IMR-90 (cell line): Measurements from ENCODE around the gene GAMT. TPM values are rescaled to one million over a fixed set of nuclear protein-coding genes. Genes with fewer than 3 reads are reported as not detected.
A peak's percentile ranks its signal among the peaks of the same experiment; 100 is the strongest.

Experiments used
- ATAC-seq: fragments of 200-7000 bp; cut with Tn5 transposase; 2 replicates; pipeline ENCODE4 v1.9.1; 2020; ENCODE audit warnings: low read depth, mild to moderate bottlenecking, moderate library complexity
- BruUV-seq: library from RNA; stranded (reverse); fragments of 400-500 nt; replicated peaks from 2 replicates; lab custom pipeline; 2021; lab: Mats Ljungman, UMichigan
- CTCF ChIA-PET: fragments of 300-600 bp; formaldehyde crosslinking; extraction: SDS; loops from one replicate; lab custom pipeline; 2021; ENCODE audit warnings: antibody characterized with exemption; lab: Yijun Ruan, JAX
- POLR2A ChIA-PET: fragments of 300-600 bp; sonication (Branson Sonifier 250); formaldehyde crosslinking; loops from one replicate; lab custom pipeline; 2022; ENCODE audit warnings: antibody characterized with exemption; ENCODE audit not compliant: unreplicated experiment; lab: Charles Lee
- DNase-seq: peaks from one replicate; pipeline ENCODE4 v3.0.0; 2013
- H2AFZ ChIP-seq: replicated peaks from 2 replicates; pipeline ENCODE3; 2013; ENCODE audit warnings: low read length, mild to moderate bottlenecking; ENCODE audit not compliant: poor library complexity
- H2AK5ac ChIP-seq: 2 replicates; pipeline ENCODE4 v1.6.1; 2013; ENCODE audit warnings: low read depth, low read length, inconsistent platforms
- H2AK9ac ChIP-seq: replicated peaks from 2 replicates; pipeline ENCODE3; 2013; ENCODE audit warnings: mild to moderate bottlenecking, low read depth, low read length, moderate library complexity; ENCODE audit not compliant: poor library complexity
- H2BK120ac ChIP-seq: 2 replicates; pipeline ENCODE4 v1.6.1; 2013; ENCODE audit warnings: low read depth, low read length, inconsistent platforms
- H2BK15ac ChIP-seq: 3 replicates; pipeline ENCODE4 v1.6.1; 2013; ENCODE audit warnings: low read depth, low read length, inconsistent platforms
- H2BK20ac ChIP-seq: 2 replicates; pipeline ENCODE4 v1.6.1; 2013; ENCODE audit warnings: low read depth, mild to moderate bottlenecking, inconsistent platforms, low read length, moderate library complexity
- H2BK5ac ChIP-seq: 2 replicates; pipeline ENCODE4 v1.6.1; 2013; ENCODE audit warnings: mild to moderate bottlenecking, low read depth, low read length, inconsistent platforms; ENCODE audit not compliant: poor library complexity, severe bottlenecking
- H3K14ac ChIP-seq: replicated peaks from 2 replicates; pipeline ENCODE4 v1.6.1; 2013; ENCODE audit warnings: low read depth, low read length, inconsistent platforms
- H3K18ac ChIP-seq: 2 replicates; pipeline ENCODE4 v1.6.1; 2013; ENCODE audit warnings: low read depth, low read length, control low read depth
- H3K23ac ChIP-seq: 2 replicates; pipeline ENCODE4 v1.6.1; 2013; ENCODE audit warnings: low read depth, low read length, inconsistent platforms
- H3K27ac ChIP-seq: 2 replicates; pipeline ENCODE4 v1.5.1; 2013; ENCODE audit warnings: mild to moderate bottlenecking, control low read depth, low read length; ENCODE audit not compliant: insufficient read depth
- H3K27me3 ChIP-seq: 2 replicates; pipeline ENCODE4 v1.6.1; 2013; ENCODE audit warnings: low read length; ENCODE audit not compliant: control insufficient read depth, insufficient read depth
- H3K36me3 ChIP-seq: 2 replicates; pipeline ENCODE4 v1.6.1; 2013; ENCODE audit warnings: low read length, mixed read lengths; ENCODE audit not compliant: control insufficient read depth, insufficient read depth
- H3K4ac ChIP-seq: 2 replicates; pipeline ENCODE4 v1.6.1; 2013; ENCODE audit warnings: low read depth, low read length, inconsistent platforms
- H3K4me1 ChIP-seq: 2 replicates; pipeline ENCODE4 v1.6.1; 2013; ENCODE audit warnings: low read length, mixed read lengths; ENCODE audit not compliant: control insufficient read depth, insufficient read depth
- H3K4me2 ChIP-seq: 2 replicates; pipeline ENCODE4 v1.6.1; 2013; ENCODE audit warnings: low read depth, mild to moderate bottlenecking, control low read depth, low read length, moderate library complexity
- H3K4me3 ChIP-seq: 2 replicates; pipeline ENCODE4 v1.5.1; 2013; ENCODE audit warnings: low read depth, mild to moderate bottlenecking, control low read depth, low read length, moderate library complexity; ENCODE audit not compliant: insufficient read depth
- H3K56ac ChIP-seq: 2 replicates; pipeline ENCODE4 v1.6.1; 2013; ENCODE audit warnings: low read length, inconsistent platforms; ENCODE audit not compliant: insufficient read depth; ENCODE audit errors: extremely low read depth
- H3K79me1 ChIP-seq, 2 experiments: 2 replicates each; pipeline ENCODE4 v1.6.1; 2013; ENCODE audit warnings: low read length in 2 of 2, inconsistent platforms in 1 of 2, low read depth in 1 of 2
- H3K9ac ChIP-seq: 2 replicates; pipeline ENCODE4 v1.6.1; 2013; ENCODE audit warnings: low read depth, low read length, control low read depth
- H3K9me1 ChIP-seq: 2 replicates; pipeline ENCODE4 v1.6.1; 2013; ENCODE audit warnings: low read length, inconsistent platforms; ENCODE audit not compliant: insufficient read depth
- H3K9me3 ChIP-seq: 2 replicates; pipeline ENCODE4 v1.6.1; 2013; ENCODE audit warnings: low read length; ENCODE audit not compliant: control insufficient read depth, insufficient read depth
- H4K20me1 ChIP-seq: 2 replicates; pipeline ENCODE4 v1.6.1; 2013; ENCODE audit warnings: low read length, inconsistent platforms; ENCODE audit not compliant: insufficient read depth
- H4K5ac ChIP-seq: 2 replicates; pipeline ENCODE4 v1.6.1; 2013; ENCODE audit warnings: mild to moderate bottlenecking, low read depth, low read length, control low read depth
- H4K8ac ChIP-seq, 2 experiments: 2 replicates each; pipeline ENCODE4 v1.6.1; 2013; ENCODE audit warnings: low read depth in 2 of 2, low read length in 2 of 2, control low read depth in 1 of 2, inconsistent platforms in 1 of 2
- H4K91ac ChIP-seq: 2 replicates; pipeline ENCODE4 v1.6.1; 2013; ENCODE audit warnings: low read depth, low read length, inconsistent platforms; ENCODE audit not compliant: insufficient read depth
- MAZ ChIP-seq: IDR thresholded peaks from 2 replicates; pipeline ENCODE4 v1.6.1; 2012; ENCODE audit warnings: low read depth, mild to moderate bottlenecking, low read length, improper control_type of control experiment, moderate library complexity, borderline replicate concordance
- MXI1 ChIP-seq: IDR thresholded peaks from 2 replicates; pipeline ENCODE4 v1.6.1; 2012; ENCODE audit warnings: low read depth, mild to moderate bottlenecking, low read length, moderate library complexity, borderline replicate concordance
- POLR2A ChIP-seq: IDR thresholded peaks from 2 replicates; pipeline ENCODE4 v1.6.1; 2012; ENCODE audit warnings: mild to moderate bottlenecking, low read depth, low read length
- RCOR1 ChIP-seq: IDR thresholded peaks from 2 replicates; pipeline ENCODE4 v1.6.1; 2012; ENCODE audit warnings: mild to moderate bottlenecking, low read length, improper control_type of control experiment; ENCODE audit not compliant: insufficient replicate concordance
- SMC3 ChIP-seq: fragments of 150-350 bp; IDR thresholded peaks from 2 replicates; pipeline ENCODE4 v1.6.1; 2016; ENCODE audit warnings: low read depth, mild to moderate bottlenecking, antibody characterized with exemption, low read length, moderate library complexity
- WGBS, 2 experiments: methylation state at CpG; one replicate each; pipeline versions ENCODE4 v1.1.5 to v1.1.7; 2013; ENCODE audit warnings: missing lambda C conversion rate in 2 of 2; ENCODE audit not compliant: insufficient read length in 1 of 2; ENCODE audit errors: extremely low coverage in 2 of 2; 5-methylcytosine and 5-hydroxymethylcytosine counted together
- dilution Hi-C: fragments of 300-500 bp; cut with HindIII; formaldehyde crosslinking; loops from one replicate; pipeline ENCODE4 v1.14.3; 2018; ENCODE audit warnings: low sequenced_read_pairs; ENCODE audit not compliant: unreplicated experiment
- in situ Hi-C: fragments of 300-500 bp; cut with MboI; formaldehyde crosslinking; loops from 3 replicates; pipeline ENCODE4 v1.14.3; 2019; ENCODE audit warnings: low sequenced_read_pairs, inconsistent platforms, mixed read lengths
- intact Hi-C: fragments of 100-400 bp; cut with micrococcal nuclease; formaldehyde crosslinking; loops from 2 replicates; pipeline ENCODE4 v1.10.0; 2022
- polyA plus RNA-seq, 3 experiments: library from polyadenylated mRNA; depleted of rRNA; stranded (reverse); fragments of >200 nt; gene quantifications; 2 replicates each; pipeline ENCODE4 v1.2.3, GENCODE V29; 2012; ENCODE audit warnings: low replicate concordance in 1 of 3
- total RNA-seq: library from RNA; depleted of rRNA; stranded (reverse); fragments of >200 nt; gene quantifications from 2 replicates; pipeline ENCODE4 v1.2.3, GENCODE V29; 2012

GAMT gene
- total and polyA plus RNA-seq, 2 of the 4 experiments (the other 2 are of a cell fraction): 22.8 to 51.8 TPM

- peak overlapping the region; percentile 94 for H3K4me2 ChIP-seq
- peak; percentile 30 for ATAC-seq
- BruUV-seq: no TSS peak
These were observed 833 bp downstream of the GAMT start for GRCh38 chr19:1400281-1401137.

More at GRCh38 chr19:1400281-1401137, 833 bp downstream of the GAMT start:
- H3K79me1 ChIP-seq: peaks cover 0 to 10% of the 10 kb centered on the region in 2 experiments; a peak in 3 of 4 replicates
- no peak overlapping the region for H2BK15ac ChIP-seq
- H2BK120ac ChIP-seq: peak overlapping the region; percentile 46; the same call in 1 of the 2 replicates
- H3K9me3 ChIP-seq: no peaks in the 10 kb centered on the region
- no peaks in the 10 kb centered on the region for H4K20me1 ChIP-seq
- no peak overlapping the region for H2BK20ac ChIP-seq
- peak overlapping the region; percentile 24; the same call in 1 of the 2 replicates for H3K23ac ChIP-seq
- H2AK9ac ChIP-seq: peak overlapping the region; percentile 96
- ChIA-PET CTCF (interaction anchor here (0.6 kb wide), 1 partner anchor 471 kb away, joined by 3 read pairs; no protein-coding TSS in a partner anchor), POLR2A (no interaction called here)
- peak overlapping the region; percentile 76 to 78; a peak in 1 of 4 replicates for H4K8ac ChIP-seq
- peaks cover 3% of the 10 kb centered on the region; the same call in 1 of the 2 replicates for H3K36me3 ChIP-seq
- no peak overlapping the region for H3K18ac ChIP-seq
- H3K56ac ChIP-seq: no peak overlapping the region
- in situ Hi-C loops: no loop called here
- TF ChIP-seq RCOR1 (peak; percentile 70), MXI1 (no peak), SMC3 (no peak), MAZ (no peak), POLR2A (no peak)
- intact Hi-C loops: no loop called here
- dilution Hi-C loops: no loop called here
- no peak for DNase-seq
- peak overlapping the region; percentile 70 for H3K4ac ChIP-seq
- H3K4me3 ChIP-seq: peak overlapping the region; percentile 71
- peaks cover 6% of the 10 kb centered on the region for H3K4me1 ChIP-seq
- no peak overlapping the region; the same call in 1 of the 2 replicates for H3K14ac ChIP-seq
- H4K91ac ChIP-seq: no peak overlapping the region
- peak overlapping the region; percentile 46 for H3K9ac ChIP-seq
- H3K27me3 ChIP-seq: no peaks in the 10 kb centered on the region
- H2AFZ ChIP-seq: peak overlapping the region; percentile 97
- H2BK5ac ChIP-seq: peak overlapping the region; percentile 5
- peak overlapping the region; percentile 39 for H2AK5ac ChIP-seq
- 33% methylated on average over 12 of the region's 36 CpGs; no CpG with 5 or more reads in 1 of the 2 experiments for WGBS, 2 experiments
- H4K5ac ChIP-seq: no peak overlapping the region
- H3K27ac ChIP-seq: peak overlapping the region; percentile 41; the same call in 1 of the 2 replicates
- H3K9me1 ChIP-seq: no peaks in the 10 kb centered on the region
